GM21526 (cell line): ENCODE measurements around the gene MOV10L1.

Experiments
- ATAC-seq: cut with Tn5 transposase; IDR thresholded peaks from one replicate; pipeline ENCODE4 v1.9.1; 2021; ENCODE audit warnings: moderate library complexity; ENCODE audit not compliant: unreplicated experiment, low FRiP score

Gene MOV10L1

GRCh38 chr22:50058906-50059880 is 30.6 kb upstream of the MOV10L1 start:
- ATAC-seq: no peak

- ATAC-seq: no peak
These were observed 29.9 kb upstream of the MOV10L1 start for GRCh38 chr22:50059881-50060262.

- no peak for ATAC-seq
These were observed 29.2 kb upstream of the MOV10L1 start for GRCh38 chr22:50060441-50061140.

GRCh38 chr22:50061141-50061823 is 28.5 kb upstream of the MOV10L1 start:
- ATAC-seq: no peak

GRCh38 chr22:50061824-50062355 is 27.9 kb upstream of the MOV10L1 start:
- no peak for ATAC-seq

- no peak for ATAC-seq
These were observed 27.2 kb upstream of the MOV10L1 start for GRCh38 chr22:50062509-50063135.

- ATAC-seq: no peak
These were observed 26.0 kb upstream of the MOV10L1 start for GRCh38 chr22:50063589-50064393.

GRCh38 chr22:50064453-50064852 is 25.4 kb upstream of the MOV10L1 start:
- ATAC-seq: no peak

GRCh38 chr22:50067244-50067643 is 22.6 kb upstream of the MOV10L1 start:
- no peak for ATAC-seq

GRCh38 chr22:50068096-50068495 is 21.7 kb upstream of the MOV10L1 start:
- ATAC-seq: no peak

- no peak for ATAC-seq
These were observed 19.4 kb upstream of the MOV10L1 start for GRCh38 chr22:50070366-50070765.

GRCh38 chr22:50071432-50072166 is 18.2 kb upstream of the MOV10L1 start:
- no peak for ATAC-seq

GRCh38 chr22:50072167-50072555 is 17.6 kb upstream of the MOV10L1 start:
- ATAC-seq: no peak

- ATAC-seq: no peak
These were observed 16.9 kb upstream of the MOV10L1 start for GRCh38 chr22:50072714-50073538.

GRCh38 chr22:50074056-50074455 is 15.8 kb upstream of the MOV10L1 start:
- ATAC-seq: no peak

- no peak for ATAC-seq
These were observed 15.0 kb upstream of the MOV10L1 start for GRCh38 chr22:50074551-50075530.
